K562 (cell line): ENCODE results near the gene TRNT1. TPM values are rescaled to one million over a fixed set of nuclear protein-coding genes. Genes with fewer than 3 reads are reported as not detected.

Experiments
- ATAC-seq: fragments of 200-7000 bp; cut with Tn5 transposase; 3 replicates; pipeline ENCODE4 v1.9.1; 2020; ENCODE audit warnings: moderate library complexity
- BruUV-seq: library from RNA; stranded (reverse); fragments of 400-500 nt; replicated peaks from 2 replicates; lab custom pipeline; 2021; lab: Mats Ljungman, UMichigan
- CTCF ChIA-PET: fragments of 300-600 bp; formaldehyde crosslinking; extraction: SDS; loops from one replicate; lab custom pipeline; 2021; ENCODE audit warnings: low intra/inter-chr PET ratio; lab: Yijun Ruan, JAX
- POLR2A ChIA-PET: fragments of 300-600, 350-650 bp; sonication (Branson Sonifier 250); formaldehyde crosslinking; extraction: SDS; loops from one replicate; lab custom pipeline; 2021; ENCODE audit warnings: antibody characterized with exemption, inconsistent platforms; lab: Yijun Ruan, JAX
- DNase-seq, 4 experiments: peaks; one replicate each; pipeline versions ENCODE4 v3.0.0 to v3.0.0-alpha.2; 2011 to 2018; ENCODE audit warnings: low spot score in 3 of 4, mixed read lengths in 3 of 4; ENCODE audit errors: extremely low read depth in 1 of 4
- FAIRE-seq: peaks from 2 replicates; lab custom pipeline; 2011; peaks lifted over from hg19 to GRCh38; lab: Jason Lieb, UNC
- H2AFZ ChIP-seq: 2 replicates; pipeline ENCODE4 v1.6.0; 2011; ENCODE audit warnings: low read depth, low read length, control low read depth, inconsistent platforms
- H3K27ac ChIP-seq: fragments of 200-600 bp; 3 replicates; pipeline ENCODE4 v1.8.0; 2011; ENCODE audit warnings: low read depth, mild to moderate bottlenecking, control low read depth, inconsistent platforms, low read length, moderate library complexity, mixed read lengths; ENCODE audit errors: extremely low read depth
- H3K27me3 ChIP-seq, 2 experiments: fragments of 300-600 bp in 1 of 2; 2 replicates in 1 of 2; 3 replicates in 1 of 2; pipeline versions ENCODE4 v1.6.0 to v1.8.0; 2011; ENCODE audit warnings: inconsistent platforms in 2 of 2, low read length in 2 of 2, mild to moderate bottlenecking in 1 of 2, mixed read lengths in 1 of 2, moderate library complexity in 1 of 2; ENCODE audit not compliant: control insufficient read depth in 2 of 2, insufficient read depth in 2 of 2
- H3K36me3 ChIP-seq: fragments of 300-600 bp; 3 replicates; pipeline ENCODE4 v1.8.0; 2011; ENCODE audit warnings: mild to moderate bottlenecking, low read length, inconsistent platforms; ENCODE audit not compliant: control insufficient read depth, insufficient read depth
- H3K4me1 ChIP-seq, 2 experiments: fragments of 200-600 bp in 1 of 2; replicated peaks in 1 of 2; 2 replicates in 1 of 2; 3 replicates in 1 of 2; pipeline versions ENCODE4 v1.5.1 to v1.8.0; 2011; ENCODE audit warnings: inconsistent platforms in 2 of 2, low read length in 2 of 2, mild to moderate bottlenecking in 1 of 2, mixed read lengths in 1 of 2, moderate library complexity in 1 of 2; ENCODE audit not compliant: control insufficient read depth in 2 of 2, insufficient read depth in 2 of 2
- H3K4me2 ChIP-seq: 2 replicates; pipeline ENCODE4 v1.6.1; 2011; ENCODE audit warnings: low read length, control low read depth, inconsistent platforms, mixed read lengths; ENCODE audit not compliant: insufficient read depth
- H3K4me3 ChIP-seq: fragments of 200-600 bp; sonication (generic), shearing (Covaris generic); 2 replicates; pipeline ENCODE4 v1.5.1; 2016; ENCODE audit warnings: control low read depth, inconsistent platforms
- H3K79me2 ChIP-seq: fragments of 200-600 bp; 3 replicates; pipeline ENCODE4 v1.8.0; 2011; ENCODE audit warnings: low read length, inconsistent platforms; ENCODE audit not compliant: control insufficient read depth, insufficient read depth
- H3K9ac ChIP-seq, 2 experiments: 2 replicates each; pipeline versions ENCODE4 v1.6.0 to v1.6.1; 2011; ENCODE audit warnings: low read depth in 2 of 2, low read length in 2 of 2, control low read depth in 1 of 2, inconsistent platforms in 1 of 2, mild to moderate bottlenecking in 1 of 2, mixed read lengths in 1 of 2; ENCODE audit not compliant: insufficient read depth in 1 of 2
- H3K9me1 ChIP-seq: one replicate; pipeline ENCODE4 v1.6.0; 2011; ENCODE audit warnings: inconsistent platforms, mild to moderate bottlenecking, low read length, moderate library complexity; ENCODE audit not compliant: control insufficient read depth, insufficient read depth
- H3K9me3 ChIP-seq: replicated peaks from 2 replicates; pipeline ENCODE4 v1.5.1; 2011; ENCODE audit warnings: low read depth, low read length, inconsistent platforms; ENCODE audit not compliant: control insufficient read depth, insufficient read depth
- H4K20me1 ChIP-seq: replicated peaks from 2 replicates; pipeline ENCODE4 v1.6.1; 2011; ENCODE audit warnings: low read length, inconsistent platforms, mixed read lengths; ENCODE audit not compliant: control insufficient read depth, insufficient read depth
- ADNP ChIP-seq: fragments of 200-800 bp; sonication (Bioruptor generic); IDR thresholded peaks from 2 replicates; pipeline ENCODE4 v1.6.1; 2016; ENCODE audit warnings: missing genetic modification characterization, missing compliant biosample characterization
- ERF ChIP-seq: fragments of 450-650 bp; formaldehyde crosslinking; IDR thresholded peaks from 2 replicates; pipeline ENCODE4 v1.4.0; 2020; ENCODE audit warnings: mild to moderate bottlenecking, mixed read lengths
- ESRRB ChIP-seq: fragments of 250-450 bp; sonication (Bioruptor Pico); IDR thresholded peaks from 2 replicates; pipeline ENCODE4 v1.5.0; 2020; ENCODE audit warnings: mild to moderate bottlenecking, moderate library complexity, borderline replicate concordance
- ETS2 ChIP-seq: IDR thresholded peaks from 2 replicates; pipeline ENCODE4 v1.6.1; 2016; ENCODE audit warnings: borderline replicate concordance, missing genetic modification characterization, mild to moderate bottlenecking, moderate library complexity, missing compliant biosample characterization; ENCODE audit not compliant: poor library complexity, severe bottlenecking
- ETV5 ChIP-seq: sonication (generic); formaldehyde crosslinking; IDR thresholded peaks from 2 replicates; pipeline ENCODE4 v1.4.0; 2020; ENCODE audit warnings: low read depth, mild to moderate bottlenecking, missing genetic modification reagents
- FOXA3 ChIP-seq, 2 experiments: fragments of 450-650 bp in 1 of 2; sonication (generic) in 1 of 2; formaldehyde crosslinking; IDR thresholded peaks in 1 of 2; conservative IDR thresholded peaks in 1 of 2; 2 replicates each; pipeline versions ENCODE4 v1.4.0 to v1.8.0; 2020 to 2022; ENCODE audit warnings: mild to moderate bottlenecking in 2 of 2, missing genetic modification reagents in 1 of 2
- KDM5B ChIP-seq: fragments of 200-600 bp; sonication (generic); IDR thresholded peaks from 2 replicates; pipeline ENCODE4 v1.6.1; 2012; ENCODE audit warnings: low read depth, mild to moderate bottlenecking, moderate library complexity, low read length, control low read depth, inconsistent platforms; ENCODE audit not compliant: insufficient replicate concordance
- MYC ChIP-seq, 2 experiments: fragments of 250-450 bp in 1 of 2; sonication (Bioruptor Pico) in 1 of 2; IDR thresholded peaks; 2 replicates each; pipeline versions ENCODE4 v1.5.1 to v1.6.1; 2012 to 2021; ENCODE audit warnings: low read depth in 2 of 2, borderline replicate concordance in 1 of 2, improper control_type of control experiment in 1 of 2, low read length in 1 of 2, mild to moderate bottlenecking in 1 of 2, moderate library complexity in 1 of 2
- MYNN ChIP-seq, 2 experiments: sonication (generic); formaldehyde crosslinking in 1 of 2; IDR thresholded peaks; 2 replicates each; pipeline versions ENCODE4 v1.5.0 to v1.6.1; 2016 to 2020; ENCODE audit warnings: antibody characterized with exemption in 1 of 2, missing genetic modification reagents in 1 of 2
- OTX1 ChIP-seq: fragments of 450-650 bp; formaldehyde crosslinking; IDR thresholded peaks from 2 replicates; pipeline ENCODE4 v1.4.0; 2022; ENCODE audit warnings: mild to moderate bottlenecking
- POLR2A ChIP-seq: fragments of 450-650 bp; conservative IDR thresholded peaks from 2 replicates; pipeline ENCODE4 v1.6.1; 2016
- SNIP1 ChIP-seq: fragments of 450-650 bp; IDR thresholded peaks from 2 replicates; pipeline ENCODE4 v1.7.1; 2017; ENCODE audit warnings: low read depth, mild to moderate bottlenecking
- SUPT5H ChIP-seq: fragments of 450-650 bp; IDR thresholded peaks from 2 replicates; pipeline ENCODE4 v1.6.1; 2016
- WGBS: fragments of 100-300 bp; shearing (Covaris generic); methylation state at CpG from one replicate; pipeline ENCODE4 v1.1.6; 2016; ENCODE audit warnings: low coverage, mixed read lengths; ENCODE audit not compliant: insufficient coverage; ENCODE audit errors: missing lambda C conversion rate; 5-methylcytosine and 5-hydroxymethylcytosine counted together
- in situ Hi-C: fragments of 300-500 bp; cut with MboI; formaldehyde crosslinking; loops from 4 replicates; pipeline ENCODE4 v1.15.0; 2018; ENCODE audit warnings: inconsistent platforms, mixed read lengths
- intact Hi-C: fragments of 100-400 bp; cut with micrococcal nuclease; formaldehyde crosslinking; loops from 2 replicates; pipeline ENCODE4 v1.14.2; 2022
- polyA plus RNA-seq, 8 experiments: library from polyadenylated mRNA; depleted of rRNA in 4 of 8; stranded (reverse) in 5 of 8; unstranded in 3 of 8; fragments of >200 nt; fragmentation: Nextera tagmentation in 2 of 8; fragmentation: Illumina TruSeq in 1 of 8; extraction: Ambion mirVana in 2 of 8; extraction: Trizol in 1 of 8; gene quantifications; 2 replicates each; pipeline versions ENCODE4 v1.2.1 to v1.2.3, GENCODE V29; 2011 to 2014; ENCODE audit warnings: inconsistent platforms in 1 of 8, missing spikeins in 1 of 8
- total RNA-seq, 7 experiments: library from RNA; depleted of rRNA in 6 of 7; stranded (reverse); fragments of >200 nt in 6 of 7; fragmentation: Illumina TruSeq in 2 of 7; extraction: Trizol in 2 of 7; gene quantifications; 2 replicates each; pipeline versions ENCODE4 v1.2.1 to v1.2.3, GENCODE V29; 2011 to 2021; ENCODE audit warnings: low replicate concordance in 1 of 7
- TF ChIP-seq, protein P1 (sequence below): sonication (generic); formaldehyde crosslinking; IDR thresholded peaks from 2 replicates; pipeline ENCODE4 v1.8.0; 2023; ENCODE audit warnings: missing genetic modification reagents, mild to moderate bottlenecking, borderline replicate concordance
- TF ChIP-seq, protein P2 (sequence below): fragments of 450-650 bp; formaldehyde crosslinking; conservative IDR thresholded peaks from 2 replicates; pipeline ENCODE4 v1.4.0; 2022; ENCODE audit warnings: mild to moderate bottlenecking, missing genetic modification characterization

TRNT1 gene
- total and polyA plus RNA-seq, 9 of the 15 experiments (the other 6 are each of a cell fraction or from before 2014, with no cell fraction given): 38.1 to 58.2 (median 47.4) TPM

DNA sequence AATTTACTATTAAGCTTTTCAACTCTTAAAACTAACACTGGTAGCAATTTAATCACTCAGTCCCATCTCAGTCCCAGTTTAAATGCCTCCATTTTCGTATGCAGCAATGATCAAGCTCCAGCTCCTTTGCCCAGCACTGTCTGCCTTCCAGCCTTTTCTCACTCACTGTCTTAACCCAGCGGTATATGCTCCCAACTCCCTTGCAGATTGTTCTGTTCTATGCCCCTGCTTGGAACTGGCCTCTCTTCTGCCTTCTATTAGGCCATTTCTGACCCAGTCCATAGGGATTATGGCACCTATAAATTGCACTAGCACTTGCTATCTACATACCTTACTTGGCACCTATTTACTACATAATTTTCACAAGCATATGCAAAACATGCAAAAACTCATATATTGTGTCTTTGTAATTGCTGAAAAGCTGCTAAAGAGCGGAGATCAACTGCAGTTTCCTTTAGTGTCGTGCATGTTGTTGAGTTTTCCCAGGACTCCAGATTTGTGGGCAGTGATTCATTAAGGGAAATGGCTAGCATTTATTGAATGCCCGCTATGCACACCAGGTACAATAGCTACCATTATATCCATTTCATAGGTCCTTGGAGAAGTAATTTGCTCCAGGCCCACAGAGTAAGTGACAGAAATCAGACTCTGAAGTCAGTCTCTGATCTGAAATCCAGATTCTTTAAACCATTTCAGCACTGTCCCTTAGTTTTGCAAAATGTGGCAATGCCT lies 28.3 kb downstream of the TRNT1 start:
- no TSS peak for BruUV-seq
- Histone ChIP-seq H4K20me1 (no peaks in the 10 kb centered on the region), H3K79me2 (no peaks in the 10 kb centered on the region), H3K9me1 (no peaks in the 10 kb centered on the region), H3K4me2 (no peak overlapping the region), H3K27ac (no peak overlapping the region), H3K9me3 (no peaks in the 10 kb centered on the region), H3K36me3 (peaks cover 87% of the 10 kb centered on the region), H3K4me1 (no peaks in the 10 kb centered on the region), H2AFZ (no peak overlapping the region), H3K9ac (no peak overlapping the region), H3K4me3 (no peak overlapping the region), H3K27me3 (no peaks in the 10 kb centered on the region)
- 83% methylated on average over 5 of the region's 5 CpGs for WGBS
- in situ Hi-C loops (no loop called here), intact Hi-C loops (no loop called here)
- DNase-seq (no peak), ATAC-seq (peak; percentile 56), FAIRE-seq (no peak)
- CTCF ChIA-PET: no interaction called here
- POLR2A ChIA-PET: interaction anchor here (0.6 to 2.1 kb wide), 5 partner anchors 8 to 87 kb away, joined by 3 to 7 read pairs (median 4); no protein-coding TSS in a partner anchor
- TF ChIP-seq, protein P1, sequence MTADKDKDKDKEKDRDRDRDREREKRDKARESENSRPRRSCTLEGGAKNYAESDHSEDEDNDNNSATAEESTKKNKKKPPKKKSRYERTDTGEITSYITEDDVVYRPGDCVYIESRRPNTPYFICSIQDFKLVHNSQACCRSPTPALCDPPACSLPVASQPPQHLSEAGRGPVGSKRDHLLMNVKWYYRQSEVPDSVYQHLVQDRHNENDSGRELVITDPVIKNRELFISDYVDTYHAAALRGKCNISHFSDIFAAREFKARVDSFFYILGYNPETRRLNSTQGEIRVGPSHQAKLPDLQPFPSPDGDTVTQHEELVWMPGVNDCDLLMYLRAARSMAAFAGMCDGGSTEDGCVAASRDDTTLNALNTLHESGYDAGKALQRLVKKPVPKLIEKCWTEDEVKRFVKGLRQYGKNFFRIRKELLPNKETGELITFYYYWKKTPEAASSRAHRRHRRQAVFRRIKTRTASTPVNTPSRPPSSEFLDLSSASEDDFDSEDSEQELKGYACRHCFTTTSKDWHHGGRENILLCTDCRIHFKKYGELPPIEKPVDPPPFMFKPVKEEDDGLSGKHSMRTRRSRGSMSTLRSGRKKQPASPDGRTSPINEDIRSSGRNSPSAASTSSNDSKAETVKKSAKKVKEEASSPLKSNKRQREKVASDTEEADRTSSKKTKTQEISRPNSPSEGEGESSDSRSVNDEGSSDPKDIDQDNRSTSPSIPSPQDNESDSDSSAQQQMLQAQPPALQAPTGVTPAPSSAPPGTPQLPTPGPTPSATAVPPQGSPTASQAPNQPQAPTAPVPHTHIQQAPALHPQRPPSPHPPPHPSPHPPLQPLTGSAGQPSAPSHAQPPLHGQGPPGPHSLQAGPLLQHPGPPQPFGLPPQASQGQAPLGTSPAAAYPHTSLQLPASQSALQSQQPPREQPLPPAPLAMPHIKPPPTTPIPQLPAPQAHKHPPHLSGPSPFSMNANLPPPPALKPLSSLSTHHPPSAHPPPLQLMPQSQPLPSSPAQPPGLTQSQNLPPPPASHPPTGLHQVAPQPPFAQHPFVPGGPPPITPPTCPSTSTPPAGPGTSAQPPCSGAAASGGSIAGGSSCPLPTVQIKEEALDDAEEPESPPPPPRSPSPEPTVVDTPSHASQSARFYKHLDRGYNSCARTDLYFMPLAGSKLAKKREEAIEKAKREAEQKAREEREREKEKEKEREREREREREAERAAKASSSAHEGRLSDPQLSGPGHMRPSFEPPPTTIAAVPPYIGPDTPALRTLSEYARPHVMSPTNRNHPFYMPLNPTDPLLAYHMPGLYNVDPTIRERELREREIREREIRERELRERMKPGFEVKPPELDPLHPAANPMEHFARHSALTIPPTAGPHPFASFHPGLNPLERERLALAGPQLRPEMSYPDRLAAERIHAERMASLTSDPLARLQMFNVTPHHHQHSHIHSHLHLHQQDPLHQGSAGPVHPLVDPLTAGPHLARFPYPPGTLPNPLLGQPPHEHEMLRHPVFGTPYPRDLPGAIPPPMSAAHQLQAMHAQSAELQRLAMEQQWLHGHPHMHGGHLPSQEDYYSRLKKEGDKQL (CRISPR knock-in tag): no peak
- TF ChIP-seq, protein P2, sequence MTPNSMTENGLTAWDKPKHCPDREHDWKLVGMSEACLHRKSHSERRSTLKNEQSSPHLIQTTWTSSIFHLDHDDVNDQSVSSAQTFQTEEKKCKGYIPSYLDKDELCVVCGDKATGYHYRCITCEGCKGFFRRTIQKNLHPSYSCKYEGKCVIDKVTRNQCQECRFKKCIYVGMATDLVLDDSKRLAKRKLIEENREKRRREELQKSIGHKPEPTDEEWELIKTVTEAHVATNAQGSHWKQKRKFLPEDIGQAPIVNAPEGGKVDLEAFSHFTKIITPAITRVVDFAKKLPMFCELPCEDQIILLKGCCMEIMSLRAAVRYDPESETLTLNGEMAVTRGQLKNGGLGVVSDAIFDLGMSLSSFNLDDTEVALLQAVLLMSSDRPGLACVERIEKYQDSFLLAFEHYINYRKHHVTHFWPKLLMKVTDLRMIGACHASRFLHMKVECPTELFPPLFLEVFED (CRISPR knock-in tag): no peak
- no peak for TF ChIP-seq OTX1 (CRISPR knock-in tag)
- no peak for TF ChIP-seq SNIP1
- TF ChIP-seq ETV5 (CRISPR knock-in tag): no peak
- TF ChIP-seq SUPT5H: peak; percentile 42; the same call in 1 of the 2 replicates
- peak; percentile 12; the same call in 1 of the 2 replicates for TF ChIP-seq MYNN (IDR thresholded peaks at IDR 0.05)
- no peak for TF ChIP-seq MYNN (CRISPR knock-in tag; IDR thresholded peaks at IDR 0.05)
- no peak for TF ChIP-seq ETS2 (tag)
- no peak for TF ChIP-seq ERF (CRISPR knock-in tag)
- no peak for TF ChIP-seq KDM5B
- peak; percentile 66 for TF ChIP-seq POLR2A
- no peak for TF ChIP-seq MYC (IDR thresholded peaks at IDR 0.05; ENCODE audit: low read depth, low read length)
- TF ChIP-seq MYC (CRISPR knock-in tag; IDR thresholded peaks at IDR 0.05; ENCODE audit: borderline replicate concordance, low read depth): no peak
- no peak for TF ChIP-seq FOXA3 (CRISPR knock-in tag; conservative IDR thresholded peaks at IDR 0.05 in 1 of 2, IDR thresholded peaks at IDR 0.05 in 1 of 2)
- TF ChIP-seq ESRRB: no peak
- no peak for TF ChIP-seq ADNP
